ENCODE measurements around the gene REV3L. TPM values are rescaled to one million over a fixed set of nuclear protein-coding genes. Genes with fewer than 3 reads are reported as not detected.
A peak's percentile ranks its signal among the peaks of the same experiment; 100 is the strongest.

The REV3L gene
- total and polyA plus RNA-seq, 2 of the 13 experiments (the other 11 are each of a cell fraction or from before 2014, with no cell fraction given) = 12.8 to 31.3 TPM

GRCh38 chr6:111427341-111428116 lies 55.5 kb downstream of the REV3L start (continued):
- TF ChIP-seq KLF16 (CRISPR knock-in tag; IDR thresholded peaks at IDR 0.05) (no peak), SOX13 (IDR thresholded peaks at IDR 0.05) (no peak), SOX13 (CRISPR knock-in tag; conservative IDR thresholded peaks at IDR 0.05 in 1 of 2, IDR thresholded peaks at IDR 0.05 in 1 of 2) (peak in 1 of 2 experiments; percentile 40; a peak in 1 of 4 replicates), ZXDC (CRISPR knock-in tag; IDR thresholded peaks at IDR 0.05) (no peak), KIAA2018 (CRISPR knock-in tag; IDR thresholded peaks at IDR 0.05; ENCODE audit: borderline replicate concordance) (no peak), REXO4 (CRISPR knock-in tag; IDR thresholded peaks at IDR 0.05; ENCODE audit: borderline replicate concordance) (no peak), SIX4 (CRISPR knock-in tag; IDR thresholded peaks at IDR 0.05) (no peak), SKI (IDR thresholded peaks at IDR 0.05; ENCODE audit: partially characterized antibody) (no peak), ELF3 (CRISPR knock-in tag; IDR thresholded peaks at IDR 0.05) (peak; percentile 9; the same call in 1 of the 2 replicates), CEBPB (IDR thresholded peaks at IDR 0.05; ENCODE audit: borderline replicate concordance, low read depth, low read length) (peak; percentile 63), XBP1 (CRISPR knock-in tag; IDR thresholded peaks at IDR 0.05) (no peak), MBNL3 (CRISPR knock-in tag; conservative IDR thresholded peaks at IDR 0.05) (no peak), MED8 (CRISPR knock-in tag; IDR thresholded peaks at IDR 0.05; ENCODE audit: insufficient replicate concordance) (no peak), PCBP2 (optimal IDR thresholded peaks at IDR 0.05; ENCODE audit: low read depth, low read length, poor library complexity, severe bottlenecking) (no peak), DRAP1 (CRISPR knock-in tag; IDR thresholded peaks at IDR 0.05) (no peak), NCOA1 (CRISPR knock-in tag; IDR thresholded peaks at IDR 0.05) (no peak), SP5 (CRISPR knock-in tag; IDR thresholded peaks at IDR 0.05; ENCODE audit: borderline replicate concordance, low read depth) (peak; percentile 77), HNF4G (IDR thresholded peaks at IDR 0.05; ENCODE audit: borderline replicate concordance, low read depth, low read length) (no peak), HNF4G (CRISPR knock-in tag; IDR thresholded peaks at IDR 0.05; ENCODE audit: borderline replicate concordance, low read depth) (no peak)

Data from HepG2 (cell line).